PFSK-1 (cell line): ENCODE measurements around the gene TMEM121B.

Experiments
- FOXP2 ChIP-seq: optimal IDR thresholded peaks from 2 replicates; pipeline ENCODE3; 2011; ENCODE audit warnings: borderline replicate concordance, control low read depth, inconsistent platforms; ENCODE audit not compliant: insufficient read depth; ENCODE audit errors: extremely low read length, extremely low read depth
- POLR2AphosphoS5 ChIP-seq: IDR thresholded peaks from 2 replicates; pipeline ENCODE4 v1.6.1; 2012; ENCODE audit warnings: low read depth, mild to moderate bottlenecking, control low read depth, low read length, moderate library complexity
- SIN3A ChIP-seq: IDR thresholded peaks from 2 replicates; pipeline ENCODE4 v1.6.1; 2012; ENCODE audit warnings: mild to moderate bottlenecking, low read length, moderate library complexity, borderline replicate concordance; ENCODE audit not compliant: insufficient read depth
- TAF1 ChIP-seq: IDR thresholded peaks from 2 replicates; pipeline ENCODE4 v1.6.1; 2012; ENCODE audit warnings: low read length, control low read depth, borderline replicate concordance; ENCODE audit not compliant: insufficient read depth

- TF ChIP-seq POLR2AphosphoS5 (no peak), TAF1 (no peak), SIN3A (no peak), FOXP2 (no peak)
These were observed 7.6 kb downstream of the TMEM121B start for GRCh38 chr22:17113600-17113999.
